HG03097 (cell line): Measurements from ENCODE around the gene EEF1AKMT3.

Source experiments
- ATAC-seq: cut with Tn5 transposase; IDR thresholded peaks from one replicate; pipeline ENCODE4 v1.9.1; 2021; ENCODE audit not compliant: unreplicated experiment, low FRiP score

Gene EEF1AKMT3

DNA sequence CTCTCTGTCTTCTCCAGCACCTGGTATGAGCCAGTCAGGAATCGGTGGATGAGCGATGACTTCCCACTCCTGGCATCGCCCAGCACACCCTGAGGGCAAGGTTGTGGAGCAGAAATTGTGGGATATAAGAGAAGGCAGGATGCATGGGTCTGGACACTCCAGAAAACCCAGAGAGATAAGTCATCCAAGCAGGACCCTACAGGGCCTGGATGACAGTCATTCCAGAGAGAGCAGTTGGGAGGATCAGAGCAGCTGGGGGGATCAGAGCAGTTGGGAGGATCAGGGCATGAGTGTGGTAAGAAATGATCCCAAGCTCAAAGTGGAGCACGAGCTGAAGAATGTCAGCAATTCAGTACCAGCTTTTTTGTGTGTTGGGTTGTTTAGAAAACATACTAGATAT lies 37.8 kb upstream of the EEF1AKMT3 start:
- ATAC-seq = no peak

DNA sequence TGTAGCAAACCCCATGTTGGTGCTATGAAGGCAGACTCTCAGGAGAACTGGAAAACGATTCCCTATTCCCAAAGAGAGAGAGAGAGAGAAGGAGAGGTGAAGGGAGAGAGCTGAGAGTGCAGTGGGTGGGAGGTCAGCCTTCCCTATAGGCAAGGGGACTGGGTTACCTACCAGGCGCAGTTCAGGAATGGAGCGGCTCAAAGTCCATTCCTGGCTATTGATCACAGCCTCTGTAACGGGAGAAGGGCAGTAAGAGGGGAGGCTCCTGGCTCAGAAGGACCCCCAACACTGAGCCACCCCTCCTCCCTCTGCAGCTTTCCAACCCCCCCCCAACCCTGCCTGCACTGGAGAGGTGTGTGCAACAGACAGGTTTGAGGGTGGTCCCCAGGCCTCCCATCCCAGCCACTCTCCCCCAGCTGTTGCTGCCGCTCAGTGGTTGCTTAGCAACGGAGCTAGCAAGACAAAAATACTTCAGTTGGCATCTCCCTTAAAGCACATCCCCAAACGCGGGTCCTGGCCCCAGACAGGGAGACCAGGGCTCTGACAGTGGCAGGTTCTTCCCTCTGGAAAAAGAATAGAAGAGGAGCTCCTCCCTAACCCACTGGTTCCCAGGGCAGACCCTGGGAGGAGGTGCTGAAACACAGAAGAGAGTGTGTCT lies 37.1 kb upstream of the EEF1AKMT3 start:
- no peak for ATAC-seq

GRCh38 chr12:57735952-57736740 lies 36.3 kb upstream of the EEF1AKMT3 start:
- ATAC-seq = no peak

DNA sequence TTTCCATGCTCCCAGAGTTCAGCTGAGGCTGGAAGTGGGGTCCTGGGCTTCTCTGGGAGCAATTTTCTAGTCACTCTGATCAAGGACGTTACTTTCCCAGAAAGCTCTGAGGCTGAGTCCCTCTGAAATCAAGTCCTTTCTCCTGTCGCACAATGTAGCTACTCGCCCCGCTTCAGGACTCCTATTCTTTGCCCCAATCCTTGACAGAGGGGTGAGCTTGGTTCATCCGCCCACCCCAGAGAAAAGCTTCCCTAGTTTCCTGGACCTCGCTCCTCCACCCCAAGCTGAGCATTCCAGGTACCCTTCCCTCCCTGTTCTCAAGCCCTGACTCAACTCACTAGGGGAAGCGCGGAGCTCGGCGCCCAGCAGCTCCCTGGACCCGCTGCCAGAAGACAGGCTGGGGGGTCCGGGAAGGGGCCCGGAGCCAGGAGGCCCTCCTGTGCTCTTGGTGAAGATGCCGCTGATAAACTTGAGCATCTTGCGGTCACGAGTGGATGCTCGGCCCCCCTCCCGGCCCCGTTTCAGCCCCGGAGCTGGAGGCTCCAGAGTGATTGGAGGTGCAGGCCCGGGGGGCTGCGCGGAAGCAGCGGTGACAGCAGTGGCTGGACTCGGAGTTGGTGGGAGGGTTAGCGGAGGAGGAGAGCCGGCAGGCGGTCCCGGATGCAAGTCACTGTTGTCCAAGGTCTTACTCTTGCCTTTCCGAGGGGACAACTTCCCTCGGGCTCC lies 35.5 kb upstream of the EEF1AKMT3 start:
- no peak for ATAC-seq

GRCh38 chr12:57737467-57738460 lies 34.6 kb upstream of the EEF1AKMT3 start:
- ATAC-seq = no peak

GRCh38 chr12:57738661-57739237 lies 33.7 kb upstream of the EEF1AKMT3 start, which contains the start of gene AGAP2:
TSS of gene AGAP2 (minus strand) at chr12:57738742. CDS start at chr12:57738246, 496 bp downstream.
- ATAC-seq = no peak

DNA sequence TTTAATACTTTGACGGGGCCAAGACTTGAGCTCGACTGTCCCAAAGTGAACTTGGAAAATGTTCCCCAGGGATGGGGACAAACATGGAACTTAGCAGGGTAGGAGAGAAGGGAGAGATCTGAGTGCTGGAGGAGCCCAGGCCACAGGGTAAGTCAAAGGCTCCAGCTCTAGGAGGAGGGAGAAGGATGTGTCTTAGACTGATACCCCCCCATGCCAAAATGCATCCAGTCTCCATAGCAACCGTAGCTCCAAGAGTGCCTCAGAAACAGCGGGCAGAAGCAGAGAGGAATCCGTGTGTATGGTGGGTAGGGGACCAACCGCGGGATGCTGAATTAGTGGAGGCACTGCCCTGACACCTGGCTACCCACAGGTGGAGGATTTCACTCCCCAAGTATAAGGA lies 33.0 kb upstream of the EEF1AKMT3 start:
- no peak for ATAC-seq

DNA sequence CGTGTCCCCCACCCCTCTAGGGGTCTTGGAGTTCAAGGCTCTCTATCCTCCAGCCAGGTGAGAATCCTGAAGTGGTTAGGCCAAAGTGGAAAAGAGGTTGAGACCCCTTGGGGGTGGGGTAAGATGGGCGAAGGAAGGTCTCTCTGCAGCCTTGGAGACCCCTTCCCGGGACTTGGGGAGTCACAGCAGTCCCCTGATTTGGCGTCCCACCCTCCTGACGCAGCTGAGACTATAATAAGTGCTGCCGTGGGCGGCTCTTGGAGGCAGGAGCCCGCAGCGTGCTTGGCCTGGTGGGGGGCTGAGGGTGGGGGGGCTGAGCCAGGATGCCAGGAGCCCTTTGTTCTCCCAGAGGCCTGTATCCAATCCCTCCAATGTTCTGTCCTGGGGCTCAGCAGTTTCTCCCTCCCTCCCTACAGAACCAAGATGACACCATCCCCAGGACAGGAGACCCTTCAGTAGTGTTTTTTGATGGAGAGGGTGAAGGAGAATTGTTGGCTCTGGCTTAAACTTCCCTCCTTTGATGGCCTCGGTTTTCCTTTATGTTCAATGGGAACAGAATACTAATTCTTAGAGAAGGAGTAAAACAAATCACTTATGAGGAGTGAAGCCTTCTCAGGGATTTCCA lies 32.4 kb upstream of the EEF1AKMT3 start:
- no peak for ATAC-seq

DNA sequence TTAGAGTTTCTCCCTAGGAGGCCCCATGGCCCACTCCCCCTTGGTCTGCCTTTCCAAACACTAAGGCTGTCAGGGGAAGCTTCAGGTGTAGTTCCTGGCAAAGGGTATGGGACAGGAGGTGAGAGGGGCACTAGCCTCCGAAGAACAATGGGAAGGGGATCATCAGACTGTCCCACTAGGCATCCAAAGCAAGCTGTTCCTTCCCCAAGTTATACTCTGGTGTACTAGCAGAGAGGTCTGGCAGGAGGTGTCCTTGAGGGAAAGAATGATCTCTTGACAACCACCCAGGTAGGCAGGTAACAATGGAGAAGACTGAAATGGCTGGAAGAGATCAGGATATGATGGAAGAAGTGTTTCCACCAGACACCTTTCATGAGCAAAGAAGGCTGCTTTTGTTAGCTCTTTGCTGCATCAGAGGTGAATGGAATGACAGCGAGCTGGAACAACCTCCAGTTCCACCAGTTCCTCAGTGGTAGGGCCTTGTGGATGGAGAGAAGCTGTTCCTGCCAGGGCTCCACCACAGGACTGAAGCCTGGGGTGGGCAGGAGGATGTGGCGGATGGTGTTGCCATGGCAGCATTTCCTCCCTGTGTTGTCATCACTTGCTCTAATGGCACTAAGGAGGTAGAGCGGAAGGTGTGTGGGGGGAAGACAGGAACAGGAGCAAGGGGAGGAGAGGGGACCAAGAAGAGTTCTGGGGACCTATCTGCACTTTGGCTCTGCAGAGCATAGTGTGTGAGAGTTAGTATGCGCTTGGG lies 31.6 kb upstream of the EEF1AKMT3 start:
- peak; percentile 45 for ATAC-seq

GRCh38 chr12:57741413-57741789 lies 31.0 kb upstream of the EEF1AKMT3 start:
- ATAC-seq = no peak

GRCh38 chr12:57741844-57742738 lies 30.3 kb upstream of the EEF1AKMT3 start:
- ATAC-seq = peak; percentile 51

GRCh38 chr12:57743769-57744168 lies 28.6 kb upstream of the EEF1AKMT3 start:
- no peak for ATAC-seq

DNA sequence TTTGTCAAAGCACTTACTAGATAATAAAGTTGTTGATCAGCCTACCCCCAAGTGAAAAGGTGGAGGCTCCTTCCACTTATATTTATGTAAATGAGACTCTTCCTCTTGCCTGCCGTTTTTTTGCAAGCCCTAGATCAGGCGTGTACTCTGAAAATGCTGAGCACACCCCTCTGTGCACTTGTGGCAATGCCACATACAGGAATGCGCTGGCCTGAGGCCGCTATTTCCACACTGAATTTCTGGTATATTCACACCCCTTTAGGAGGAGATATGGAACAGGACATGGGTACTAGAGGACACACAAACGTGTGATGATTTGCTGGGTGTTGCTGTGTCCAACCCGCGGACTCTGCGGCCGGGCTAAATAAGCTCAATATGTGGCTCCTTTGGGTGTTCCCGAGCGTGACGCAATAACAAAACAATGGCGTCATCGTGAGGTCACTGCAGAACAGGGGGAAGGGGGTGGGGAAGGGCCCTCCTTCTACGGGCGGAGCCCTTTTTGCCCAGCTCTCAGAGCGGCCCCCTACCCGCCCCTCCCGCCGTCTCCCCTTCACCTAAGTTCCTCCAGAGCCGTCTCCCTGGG lies 28.1 kb upstream of the EEF1AKMT3 start:
- peak; percentile 19 for ATAC-seq

GRCh38 chr12:57744777-57745484 lies 27.5 kb upstream of the EEF1AKMT3 start, which contains the start of gene TSPAN31:
TSS of gene TSPAN31 (plus strand) at chr12:57745039. CDS start at chr12:57745155, 116 bp downstream.
- peak; percentile 62 for ATAC-seq

DNA sequence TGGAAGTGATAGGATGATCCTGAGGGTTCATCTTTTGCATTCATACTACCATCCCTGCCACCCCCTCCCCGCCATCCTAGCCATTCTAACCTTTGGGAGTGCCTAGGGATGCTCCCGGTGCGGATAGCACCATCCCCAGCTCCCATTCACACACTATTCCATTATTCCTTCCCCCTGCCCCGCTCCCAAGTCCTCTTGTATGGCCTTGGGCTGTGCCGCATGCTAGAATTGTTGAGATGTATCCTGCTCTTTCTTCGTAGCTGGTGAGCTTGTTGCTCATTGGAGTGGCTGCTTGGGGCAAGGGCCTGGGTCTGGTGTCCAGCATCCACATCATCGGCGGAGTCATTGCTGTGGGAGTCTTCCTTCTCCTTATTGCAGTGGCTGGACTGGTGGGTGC lies 26.9 kb upstream of the EEF1AKMT3 start:
- ATAC-seq = no peak

DNA sequence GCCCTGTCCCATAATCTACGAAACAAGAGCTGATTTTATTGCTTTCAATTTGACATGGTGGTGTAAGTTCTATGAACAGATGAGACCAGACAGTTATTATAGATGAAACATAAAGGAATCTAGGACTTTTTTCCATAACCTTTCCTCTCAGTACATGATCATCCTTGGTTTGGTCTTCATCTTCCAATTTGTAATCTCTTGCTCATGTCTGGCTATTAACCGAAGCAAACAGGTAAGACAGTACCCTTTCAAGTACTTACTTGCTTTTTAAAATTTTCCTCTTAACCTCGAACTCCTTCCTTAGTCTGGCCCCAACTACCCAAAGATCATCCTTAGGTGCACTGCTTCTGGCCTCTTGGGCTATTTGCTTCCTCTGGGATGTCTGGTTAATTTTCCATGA lies 26.4 kb upstream of the EEF1AKMT3 start:
- ATAC-seq = no peak

GRCh38 chr12:57749061-57749460 lies 23.4 kb upstream of the EEF1AKMT3 start:
- no peak for ATAC-seq
